Lung (tissue), 12 donors: Measurements from ENCODE around the gene EHD4. TPM values are rescaled to one million over a fixed set of nuclear protein-coding genes. Genes with fewer than 3 reads are reported as not detected.

Experiments
- ATAC-seq: fragments of 200-7000 bp; cut with Tn5 transposase; one replicate; pipeline ENCODE4 v1.9.1; 2020; ENCODE audit warnings: moderate number of reproducible peaks; ENCODE audit not compliant: insufficient read depth, low FRiP score
- DNase-seq, 3 donors: peaks; one replicate each; pipeline ENCODE4 v3.0.0-alpha.2; 2013 to 2017
- H3K27ac ChIP-seq, 2 donors: one replicate each; pipeline ENCODE4 v1.5.1; 2013; ENCODE audit warnings: mild to moderate bottlenecking in 2 of 2, moderate library complexity in 2 of 2, control low read depth in 1 of 2, inconsistent platforms in 1 of 2, low read depth in 1 of 2, low read length in 1 of 2
- H3K27me3 ChIP-seq, 3 donors: one replicate each; pipeline ENCODE4 v1.5.1; 2013; ENCODE audit warnings: low read length in 2 of 3; ENCODE audit not compliant: control insufficient read depth in 3 of 3, insufficient read depth in 3 of 3
- H3K36me3 ChIP-seq, 4 donors: one replicate each; pipeline ENCODE4 v1.5.1; 2013; ENCODE audit warnings: low read length in 4 of 4, mild to moderate bottlenecking in 1 of 4, moderate library complexity in 1 of 4; ENCODE audit not compliant: control insufficient read depth in 4 of 4, insufficient read depth in 4 of 4
- H3K4me1 ChIP-seq, 5 donors: one replicate each; pipeline ENCODE4 v1.5.1; 2013; ENCODE audit warnings: low read length in 5 of 5, mild to moderate bottlenecking in 2 of 5, moderate library complexity in 1 of 5; ENCODE audit not compliant: control insufficient read depth in 5 of 5, insufficient read depth in 5 of 5
- H3K4me3 ChIP-seq: one replicate; pipeline ENCODE4 v1.5.1; 2013; ENCODE audit warnings: mild to moderate bottlenecking, control low read depth, moderate library complexity
- H3K9ac ChIP-seq, 2 donors: one replicate each; pipeline ENCODE4 v1.5.1; 2013; ENCODE audit warnings: low read length in 2 of 2, control low read depth in 1 of 2; ENCODE audit not compliant: insufficient read depth in 1 of 2
- H3K9me3 ChIP-seq, 4 donors: one replicate each; pipeline ENCODE4 v1.5.1; 2013; ENCODE audit warnings: low read length in 3 of 4, mild to moderate bottlenecking in 1 of 4, moderate library complexity in 1 of 4; ENCODE audit not compliant: control insufficient read depth in 4 of 4, insufficient read depth in 3 of 4
- CTCF ChIP-seq: IDR thresholded peaks from 2 replicates; pipeline ENCODE4 v1.5.1; 2012; ENCODE audit warnings: mild to moderate bottlenecking; ENCODE audit errors: control extremely low read depth, extremely low read depth
- WGBS, 2 donors: extraction: QIAGEN DNeasy Blood & Tissue Kit; methylation state at CpG; one replicate each; pipeline ENCODE4 v1.1.7; 2013; 5-methylcytosine and 5-hydroxymethylcytosine counted together
- polyA plus RNA-seq, 2 donors: library from polyadenylated mRNA; stranded (reverse); fragments of 200-250 nt; gene quantifications; one replicate each; pipeline ENCODE4 v1.2.1, GENCODE V29; 2013
- total RNA-seq, 2 donors: library from RNA; depleted of rRNA in 1 of 2; stranded (reverse); fragments of >200 nt in 1 of 2; gene quantifications; one replicate each; pipeline ENCODE4 v1.2.1, GENCODE V29; 2014 to 2021
- donor health status: control.
- donor health status: control.
- donor health status: Bipolar disorder and iron deficiency.
- donor health status: healthy.
- donor health status: DM: yes; HTN: yes; CAD: no.

Gene EHD4
- total and polyA plus RNA-seq, 4 donors: 16.4 to 36.3 (median 25.9) TPM

- ATAC-seq (no peak), DNase-seq (no peak)
- peak overlapping the region in 1 of 2 donors; percentile 55 for H3K27ac ChIP-seq
- H3K36me3 ChIP-seq: peaks cover 0 to 16% (median 4%) of the 10 kb centered on the region in 4 donors
- H3K4me3 ChIP-seq: no peak overlapping the region
- H3K9ac ChIP-seq: no peak overlapping the region
- no peaks in the 10 kb centered on the region for H3K27me3 ChIP-seq
- H3K9me3 ChIP-seq: no peaks in the 10 kb centered on the region
- TF ChIP-seq CTCF: no peak
- peaks cover 8 to 39% (median 15%) of the 10 kb centered on the region in 5 donors for H3K4me1 ChIP-seq
- WGBS, 2 donors: 87 to 93% methylated on average over 7 of the region's 7 CpGs
Measured at GRCh38 chr15:41955100-41955499, 17.3 kb downstream of the EHD4 start.

- 80 to 88% methylated on average over 6 of the region's 6 CpGs for WGBS, 2 donors
- Histone ChIP-seq H3K4me3 (no peak overlapping the region), H3K9me3 (no peaks in the 10 kb centered on the region), H3K4me1 (peaks cover 9 to 44% (median 19%) of the 10 kb centered on the region in 5 donors), H3K27ac (no peak overlapping the region), H3K9ac (no peak overlapping the region), H3K36me3 (peaks cover 0 to 18% (median 4%) of the 10 kb centered on the region in 4 donors), H3K27me3 (no peaks in the 10 kb centered on the region)
- ATAC-seq: no peak
- DNase-seq: no peak
- TF ChIP-seq CTCF: no peak
Measured at GRCh38 chr15:41954036-41954435, 18.3 kb downstream of the EHD4 start.

- peak overlapping the region in 1 of 2 donors; percentile 39 for H3K27ac ChIP-seq
- TF ChIP-seq CTCF: no peak
- no peaks in the 10 kb centered on the region for H3K9me3 ChIP-seq
- peaks cover 0 to 18% (median 4%) of the 10 kb centered on the region in 4 donors for H3K36me3 ChIP-seq
- peaks cover 6 to 39% (median 12%) of the 10 kb centered on the region in 5 donors for H3K4me1 ChIP-seq
- DNase-seq (no peak), ATAC-seq (peak; percentile 47)
- no peaks in the 10 kb centered on the region for H3K27me3 ChIP-seq
- 82 to 89% methylated on average over 12 of the region's 12 CpGs for WGBS, 2 donors
- H3K9ac ChIP-seq: no peak overlapping the region
- no peak overlapping the region for H3K4me3 ChIP-seq
Measured at GRCh38 chr15:41952013-41952563, 20.3 kb downstream of the EHD4 start.

GRCh38 chr15:41951571-41951970 is 20.8 kb downstream of the EHD4 start:
- Histone ChIP-seq H3K27ac (peak overlapping the region in 1 of 2 donors; percentile 48), H3K4me3 (no peak overlapping the region), H3K9me3 (peaks cover 0 to 3% (median 0%) of the 10 kb centered on the region in 4 donors), H3K4me1 (peaks cover 6 to 36% (median 13%) of the 10 kb centered on the region in 5 donors), H3K9ac (no peak overlapping the region), H3K36me3 (peaks cover 0 to 18% (median 4%) of the 10 kb centered on the region in 4 donors), H3K27me3 (no peaks in the 10 kb centered on the region)
- no peak for DNase-seq
- no peak for TF ChIP-seq CTCF
- ATAC-seq: no peak
- WGBS, 2 donors: 49 to 75% methylated on average over 2 of the region's 2 CpGs
